Measurements from ENCODE around the gene CNTNAP2. TPM values are rescaled to one million over a fixed set of nuclear protein-coding genes. Genes with fewer than 3 reads are reported as not detected.

CNTNAP2 gene
- total and polyA plus RNA-seq, 11 donors: 0.01 to 2.6 (median 0.31) TPM; not detected in 3

- no peak overlapping the region for H3K4me3 ChIP-seq
- no peak overlapping the region for H3K27ac ChIP-seq
- ATAC-seq (no peak), DNase-seq (no peak)
- H3K9me3 ChIP-seq: no peaks in the 10 kb centered on the region
- intact Hi-C loops (cut with DNase I): no loop called here
- H3K36me3 ChIP-seq: no peaks in the 10 kb centered on the region
- peaks cover 0 to 3% (median 0%) of the 10 kb centered on the region in 9 donors for H3K27me3 ChIP-seq
- H3K4me1 ChIP-seq: no peaks in the 10 kb centered on the region
- WGBS, 4 donors: 65 to 75% (median 72%) methylated on average over 9 of the region's 9 CpGs
- TF ChIP-seq POLR2A (IDR thresholded peaks at IDR 0.05): no peak
- TF ChIP-seq, protein P1, sequence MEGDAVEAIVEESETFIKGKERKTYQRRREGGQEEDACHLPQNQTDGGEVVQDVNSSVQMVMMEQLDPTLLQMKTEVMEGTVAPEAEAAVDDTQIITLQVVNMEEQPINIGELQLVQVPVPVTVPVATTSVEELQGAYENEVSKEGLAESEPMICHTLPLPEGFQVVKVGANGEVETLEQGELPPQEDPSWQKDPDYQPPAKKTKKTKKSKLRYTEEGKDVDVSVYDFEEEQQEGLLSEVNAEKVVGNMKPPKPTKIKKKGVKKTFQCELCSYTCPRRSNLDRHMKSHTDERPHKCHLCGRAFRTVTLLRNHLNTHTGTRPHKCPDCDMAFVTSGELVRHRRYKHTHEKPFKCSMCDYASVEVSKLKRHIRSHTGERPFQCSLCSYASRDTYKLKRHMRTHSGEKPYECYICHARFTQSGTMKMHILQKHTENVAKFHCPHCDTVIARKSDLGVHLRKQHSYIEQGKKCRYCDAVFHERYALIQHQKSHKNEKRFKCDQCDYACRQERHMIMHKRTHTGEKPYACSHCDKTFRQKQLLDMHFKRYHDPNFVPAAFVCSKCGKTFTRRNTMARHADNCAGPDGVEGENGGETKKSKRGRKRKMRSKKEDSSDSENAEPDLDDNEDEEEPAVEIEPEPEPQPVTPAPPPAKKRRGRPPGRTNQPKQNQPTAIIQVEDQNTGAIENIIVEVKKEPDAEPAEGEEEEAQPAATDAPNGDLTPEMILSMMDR (IDR thresholded peaks at IDR 0.05): no peak
These were observed 2201.7 kb downstream of the CNTNAP2 start for GRCh38 chr7:148318102-148318811.

GRCh38 chr7:148318838-148319237, 2202.2 kb downstream of the CNTNAP2 start:
- no peaks in the 10 kb centered on the region for H3K9me3 ChIP-seq
- H3K4me1 ChIP-seq: no peaks in the 10 kb centered on the region
- ATAC-seq (no peak), DNase-seq (no peak)
- 66 to 73% (median 71%) methylated on average over 2 of the region's 2 CpGs for WGBS, 4 donors
- no peak overlapping the region for H3K4me3 ChIP-seq
- H3K36me3 ChIP-seq: no peaks in the 10 kb centered on the region
- intact Hi-C loops (cut with DNase I): no loop called here
- TF ChIP-seq, protein P1 (IDR thresholded peaks at IDR 0.05): no peak
- no peak for TF ChIP-seq POLR2A (IDR thresholded peaks at IDR 0.05)
- H3K27me3 ChIP-seq: peaks cover 0 to 3% (median 0%) of the 10 kb centered on the region in 9 donors
- H3K27ac ChIP-seq: no peak overlapping the region

- ATAC-seq (no peak), DNase-seq (no peak)
- Histone ChIP-seq H3K9me3 (no peaks in the 10 kb centered on the region), H3K36me3 (no peaks in the 10 kb centered on the region), H3K27me3 (peaks cover 0 to 7% (median 0%) of the 10 kb centered on the region in 9 donors), H3K4me1 (no peaks in the 10 kb centered on the region), H3K4me3 (no peak overlapping the region), H3K27ac (no peak overlapping the region)
- 82 to 85% (median 84%) methylated on average over 6 of the region's 6 CpGs for WGBS, 4 donors
- intact Hi-C loops (cut with DNase I): no loop called here
- TF ChIP-seq, protein P1 (IDR thresholded peaks at IDR 0.05): no peak
- TF ChIP-seq POLR2A (IDR thresholded peaks at IDR 0.05): no peak
These were observed 2202.8 kb downstream of the CNTNAP2 start for GRCh38 chr7:148319316-148319808.

DNA sequence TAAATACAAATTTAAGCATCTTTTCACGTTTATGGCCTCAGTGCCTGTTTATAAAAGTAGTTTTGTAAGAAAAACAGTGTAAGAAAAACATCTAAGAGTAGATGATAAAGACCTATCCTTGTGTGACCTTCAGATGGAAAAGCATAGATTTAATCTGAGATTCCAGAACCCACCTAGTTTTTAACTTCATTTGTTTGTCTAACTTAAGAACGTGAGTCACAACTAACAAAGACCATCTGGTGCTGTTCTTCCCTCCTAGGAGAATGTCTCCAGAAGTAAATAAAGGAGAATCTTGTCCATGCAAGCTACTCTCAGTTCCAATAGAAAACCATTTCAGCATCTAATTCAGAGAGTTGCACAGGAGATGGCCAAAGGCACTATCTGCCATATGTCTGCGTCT, 2208.6 kb downstream of the CNTNAP2 start:
- 40 to 74% (median 56%) methylated on average over 3 of the region's 3 CpGs for WGBS, 4 donors
- Histone ChIP-seq H3K36me3 (no peaks in the 10 kb centered on the region), H3K4me1 (no peaks in the 10 kb centered on the region), H3K4me3 (no peak overlapping the region), H3K9me3 (no peaks in the 10 kb centered on the region), H3K27me3 (peaks cover 0 to 13% (median 0%) of the 10 kb centered on the region in 9 donors), H3K27ac (no peak overlapping the region)
- intact Hi-C loops (cut with DNase I): no loop called here
- ATAC-seq: no peak
- TF ChIP-seq, protein P1 (IDR thresholded peaks at IDR 0.05): no peak
- no peak for TF ChIP-seq POLR2A (IDR thresholded peaks at IDR 0.05)
- DNase-seq: no peak

All from heart left ventricle (tissue), 16 donors.